CD4-positive, alpha-beta T cell treated with Interleukin-6 for 4 hours (primary cell): Measurements from ENCODE around the gene SF3B3.
"Not testable (repeated sequence)": the region's sequence is repeated elsewhere in the genome, so short reads cannot be mapped to it uniquely, and the experiment has no call there.

Source experiments
- DNase-seq: peaks from one replicate; pipeline ENCODE4 v3.0.0-alpha.2; 2020; ENCODE audit warnings: mixed read lengths

SF3B3 gene

GRCh38 chr16:70569752-70570151 is 46.1 kb downstream of the SF3B3 start:
- no peak for DNase-seq

GRCh38 chr16:70570967-70571570 is 47.5 kb downstream of the SF3B3 start:
- DNase-seq, result no peak

- no peak for DNase-seq
Measured at GRCh38 chr16:70571623-70572022, 48.0 kb downstream of the SF3B3 start.

GRCh38 chr16:70572050-70572925 is 48.7 kb downstream of the SF3B3 start:
- DNase-seq, result no peak

GRCh38 chr16:70572926-70573270 is 49.3 kb downstream of the SF3B3 start:
- DNase-seq, result no peak

GRCh38 chr16:70573451-70574121 is 50.0 kb downstream of the SF3B3 start:
- no peak for DNase-seq

- no peak for DNase-seq
Measured at GRCh38 chr16:70574595-70575271, 51.1 kb downstream of the SF3B3 start.

- no peak for DNase-seq
Measured at GRCh38 chr16:70575376-70575775, 51.8 kb downstream of the SF3B3 start.

- no peak for DNase-seq
Measured at GRCh38 chr16:70576431-70577255, 53.0 kb downstream of the SF3B3 start.

GRCh38 chr16:70577256-70577698 is 53.7 kb downstream of the SF3B3 start:
- DNase-seq, result no peak

- no peak for DNase-seq
Measured at GRCh38 chr16:70578035-70578434, 54.4 kb downstream of the SF3B3 start.

- no peak for DNase-seq
Measured at GRCh38 chr16:70579248-70579647, 55.6 kb downstream of the SF3B3 start.

- DNase-seq, result no peak
Measured at GRCh38 chr16:70579648-70580630, 56.3 kb downstream of the SF3B3 start.

- no peak for DNase-seq
Measured at GRCh38 chr16:70582280-70582978, 58.8 kb downstream of the SF3B3 start.

GRCh38 chr16:70586731-70587130 is 63.1 kb downstream of the SF3B3 start:
- no peak for DNase-seq

GRCh38 chr16:70588565-70588964 is 64.9 kb downstream of the SF3B3 start:
- no peak for DNase-seq

- DNase-seq, result not testable (repeated sequence)
Measured at GRCh38 chr16:70589416-70589815, 65.8 kb downstream of the SF3B3 start.

- no peak for DNase-seq
Measured at GRCh38 chr16:70589998-70590471, 66.4 kb downstream of the SF3B3 start.

GRCh38 chr16:70590722-70591415 is 67.3 kb downstream of the SF3B3 start:
- no peak for DNase-seq

GRCh38 chr16:70591615-70592014 is 68.0 kb downstream of the SF3B3 start:
- DNase-seq, result no peak
